CD14-positive monocyte (primary cell): ENCODE data around the gene SYPL1. TPM values are rescaled to one million over a fixed set of nuclear protein-coding genes. Genes with fewer than 3 reads are reported as not detected.

Source experiments
- DNase-seq, 3 donors: peaks; one replicate each; pipeline ENCODE4 v3.0.0-alpha.2; 2011 to 2022
- H2AFZ ChIP-seq: 2 replicates; pipeline ENCODE4 v1.6.0; 2012; ENCODE audit warnings: mild to moderate bottlenecking, low read depth, low read length, inconsistent platforms; ENCODE audit not compliant: insufficient read depth, poor library complexity, severe bottlenecking
- H3K27ac ChIP-seq, 2 donors: 1 replicate in 1 of 2; 2 replicates in 1 of 2; pipeline ENCODE4 v1.5.1; 2012 to 2013; ENCODE audit warnings: low read length in 2 of 2, control low read depth in 1 of 2, inconsistent platforms in 1 of 2, low read depth in 1 of 2, mild to moderate bottlenecking in 1 of 2
- H3K27me3 ChIP-seq, 2 donors: one replicate each; pipeline versions ENCODE4 v1.6.0 to v1.6.1; 2011 to 2013; ENCODE audit warnings: low read length in 2 of 2; ENCODE audit not compliant: control insufficient read depth in 2 of 2, insufficient read depth in 2 of 2
- H3K36me3 ChIP-seq, 2 donors: replicated peaks in 1 of 2; 1 replicate in 1 of 2; 2 replicates in 1 of 2; pipeline versions ENCODE4 v1.5.1 to v1.6.1; 2012 to 2013; ENCODE audit warnings: low read length in 2 of 2, control low read depth in 1 of 2, inconsistent platforms in 1 of 2, mild to moderate bottlenecking in 1 of 2; ENCODE audit not compliant: insufficient read depth in 2 of 2, control insufficient read depth in 1 of 2
- H3K4me1 ChIP-seq, 2 donors: 1 replicate in 1 of 2; 2 replicates in 1 of 2; pipeline versions ENCODE4 v1.5.1 to v1.6.1; 2012 to 2013; ENCODE audit warnings: low read length in 2 of 2, control low read depth in 1 of 2, inconsistent platforms in 1 of 2, mild to moderate bottlenecking in 1 of 2, moderate library complexity in 1 of 2; ENCODE audit not compliant: insufficient read depth in 2 of 2, control insufficient read depth in 1 of 2
- H3K4me2 ChIP-seq: replicated peaks from 2 replicates; pipeline ENCODE3; 2012; ENCODE audit warnings: low read length, moderate library complexity, mild to moderate bottlenecking; ENCODE audit not compliant: poor library complexity, severe bottlenecking; ENCODE audit errors: extremely low read depth
- H3K4me3 ChIP-seq, 3 experiments: fragments of 200-600 bp in 1 of 3; sonication (generic) in 1 of 3; replicated peaks in 1 of 3; 1 replicate in 2 of 3; 2 replicates in 1 of 3; pipeline ENCODE4 v1.5.1; 2011 to 2013; ENCODE audit warnings: low read length in 3 of 3, mild to moderate bottlenecking in 3 of 3, control low read depth in 2 of 3, low read depth in 2 of 3, inconsistent platforms in 1 of 3, moderate library complexity in 1 of 3
- H3K79me2 ChIP-seq: 2 replicates; pipeline ENCODE4 v1.6.0; 2012; ENCODE audit warnings: mild to moderate bottlenecking, control low read depth, inconsistent platforms, low read length, moderate library complexity; ENCODE audit not compliant: insufficient read depth
- H3K9ac ChIP-seq: 2 replicates; pipeline ENCODE4 v1.6.0; 2017; ENCODE audit warnings: low read length, mild to moderate bottlenecking; ENCODE audit not compliant: insufficient read depth, poor library complexity, severe bottlenecking
- H3K9me3 ChIP-seq, 2 donors: replicated peaks in 1 of 2; 1 replicate in 1 of 2; 2 replicates in 1 of 2; pipeline versions ENCODE4 v1.5.1 to v1.6.1; 2012 to 2013; ENCODE audit warnings: low read length in 2 of 2, control low read depth in 1 of 2; ENCODE audit not compliant: control insufficient read depth in 1 of 2, insufficient read depth in 1 of 2
- H4K20me1 ChIP-seq: 2 replicates; pipeline ENCODE4 v1.6.0; 2012; ENCODE audit warnings: mild to moderate bottlenecking, low read length, control low read depth, moderate library complexity; ENCODE audit not compliant: insufficient read depth
- H3K27ac Mint-ChIP-seq, 7 donors: one replicate each; pipeline ENCODE4 v1.8.0; 2020; ENCODE audit warnings: mild to moderate bottlenecking in 7 of 7, mixed read lengths in 7 of 7, moderate library complexity in 6 of 7, inconsistent platforms in 2 of 7
- H3K27me3 Mint-ChIP-seq, 3 donors: one replicate each; pipeline ENCODE4 v1.8.0; 2021 to 2022; ENCODE audit warnings: low read depth in 3 of 3, mild to moderate bottlenecking in 3 of 3, mixed read lengths in 3 of 3, moderate library complexity in 3 of 3, inconsistent platforms in 1 of 3
- H3K36me3 Mint-ChIP-seq, 2 donors: one replicate each; pipeline ENCODE4 v1.8.0; 2020; ENCODE audit warnings: mixed read lengths in 2 of 2, inconsistent platforms in 1 of 2, mild to moderate bottlenecking in 1 of 2
- H3K4me1 Mint-ChIP-seq: one replicate; pipeline ENCODE4 v1.8.0; 2020; ENCODE audit warnings: mild to moderate bottlenecking, mixed read lengths
- H3K4me3 Mint-ChIP-seq, 2 donors: one replicate each; pipeline ENCODE4 v1.8.0; 2020; ENCODE audit warnings: mild to moderate bottlenecking in 2 of 2, mixed read lengths in 2 of 2, moderate library complexity in 1 of 2
- H3K9me3 Mint-ChIP-seq, 7 donors: one replicate each; pipeline ENCODE4 v1.8.0; 2020 to 2022; ENCODE audit warnings: mixed read lengths in 7 of 7, mild to moderate bottlenecking in 6 of 7, moderate library complexity in 6 of 7, inconsistent platforms in 2 of 7
- CTCF ChIP-seq: fragments of 200-600 bp; IDR thresholded peaks from one replicate; pipeline ENCODE4 v1.8.0; 2022; ENCODE audit warnings: antibody characterized with exemption, mild to moderate bottlenecking
- WGBS: methylation state at CpG from one replicate; pipeline ENCODE4 v1.1.5; 2013; ENCODE audit warnings: missing lambda C conversion rate; ENCODE audit not compliant: insufficient coverage; 5-methylcytosine and 5-hydroxymethylcytosine counted together
- intact Hi-C, 2 donors: fragments of 100-400 bp; cut with micrococcal nuclease; formaldehyde crosslinking; loops; one replicate each; pipeline versions ENCODE4 v1.15.0 to v1.15.1; 2023
- polyA plus RNA-seq, 3 donors: library from polyadenylated mRNA; depleted of rRNA in 1 of 3; unstranded in 2 of 3; stranded (reverse) in 1 of 3; fragments of 300-500 nt in 2 of 3; fragments of >200 nt in 1 of 3; fragmentation: Illumina TruSeq in 2 of 3; gene quantifications; 1 replicate in 2 of 3; 2 replicates in 1 of 3; pipeline ENCODE4 v1.2.3, GENCODE V29; 2012 to 2021

The SYPL1 gene
- polyA plus RNA-seq, 3 donors, result 22.3 to 82.1 (median 64.7) TPM

- peaks cover 33% of the 10 kb centered on the region for H3K4me1 Mint-ChIP-seq
- no peaks in the 10 kb centered on the region for H4K20me1 ChIP-seq
- H3K79me2 ChIP-seq, result no peaks in the 10 kb centered on the region
- intact Hi-C loops, result no loop called here
- no peak for DNase-seq
- H2AFZ ChIP-seq, result no peak overlapping the region
- peaks cover 16 to 24% of the 10 kb centered on the region in 2 donors for H3K4me1 ChIP-seq
- 79% methylated on average over 5 of the region's 5 CpGs for WGBS
- H3K27ac Mint-ChIP-seq, result no peak overlapping the region
- H3K36me3 Mint-ChIP-seq, result no peaks in the 10 kb centered on the region
- no peaks in the 10 kb centered on the region for H3K9me3 ChIP-seq
- TF ChIP-seq CTCF, result no peak
- no peak overlapping the region for H3K4me3 ChIP-seq
- H3K27me3 ChIP-seq, result no peaks in the 10 kb centered on the region
- H3K4me2 ChIP-seq, result no peak overlapping the region
- no peak overlapping the region for H3K4me3 Mint-ChIP-seq
- H3K36me3 ChIP-seq, result no peaks in the 10 kb centered on the region
- peaks cover 0 to 3% (median 1%) of the 10 kb centered on the region in 3 donors for H3K27me3 Mint-ChIP-seq
- no peak overlapping the region for H3K9ac ChIP-seq
- H3K9me3 Mint-ChIP-seq, result no peaks in the 10 kb centered on the region
- no peak overlapping the region for H3K27ac ChIP-seq
Observed at GRCh38 chr7:106070201-106070551, 41.9 kb downstream of the SYPL1 start.

GRCh38 chr7:106069471-106070200 is 42.5 kb downstream of the SYPL1 start:
- no peaks in the 10 kb centered on the region for H4K20me1 ChIP-seq
- no peaks in the 10 kb centered on the region for H3K36me3 ChIP-seq
- no peak overlapping the region for H2AFZ ChIP-seq
- Mint-ChIP-seq H3K27me3 (peaks cover 0 to 3% (median 1%) of the 10 kb centered on the region in 3 donors), H3K4me3 (no peak overlapping the region), H3K27ac (no peak overlapping the region), H3K4me1 (peaks cover 36% of the 10 kb centered on the region), H3K9me3 (no peaks in the 10 kb centered on the region), H3K36me3 (no peaks in the 10 kb centered on the region)
- H3K4me3 ChIP-seq, result no peak overlapping the region
- no peak overlapping the region for H3K27ac ChIP-seq
- no peaks in the 10 kb centered on the region for H3K27me3 ChIP-seq
- WGBS, result 74% methylated on average over 9 of the region's 9 CpGs
- peaks cover 16 to 24% of the 10 kb centered on the region in 2 donors for H3K4me1 ChIP-seq
- TF ChIP-seq CTCF, result no peak
- H3K9ac ChIP-seq, result no peak overlapping the region
- H3K79me2 ChIP-seq, result no peaks in the 10 kb centered on the region
- no peak overlapping the region for H3K4me2 ChIP-seq
- intact Hi-C loops, result no loop called here
- no peak for DNase-seq
- no peaks in the 10 kb centered on the region for H3K9me3 ChIP-seq
